ENCODE measurements around the gene TBC1D22A.

TBC1D22A gene

GRCh38 chr22:47101321-47101885 is 339.0 kb downstream of the TBC1D22A start:
- no peak overlapping the region for H3K4me3 ChIP-seq (ENCODE audit: low read length)
- DNase-seq (ENCODE audit: low read depth), result no peak
- TF ChIP-seq CTCF (IDR thresholded peaks at IDR 0.05; ENCODE audit: insufficient read depth, low read depth, low read length, missing control alignments), result no peak

GRCh38 chr22:47102081-47102480 is 339.6 kb downstream of the TBC1D22A start:
- peak; percentile 30 for DNase-seq (ENCODE audit: low read depth)
- TF ChIP-seq CTCF (IDR thresholded peaks at IDR 0.05; ENCODE audit: insufficient read depth, low read depth, low read length, missing control alignments), result no peak
- H3K4me3 ChIP-seq (ENCODE audit: low read length), result no peak overlapping the region

- no peak for TF ChIP-seq CTCF (IDR thresholded peaks at IDR 0.05; ENCODE audit: insufficient read depth, low read depth, low read length, missing control alignments)
- no peak for DNase-seq (ENCODE audit: low read depth)
- H3K4me3 ChIP-seq (ENCODE audit: low read length), result no peak overlapping the region
Observed at GRCh38 chr22:47102648-47103047, 340.2 kb downstream of the TBC1D22A start.

- no peak for TF ChIP-seq CTCF (IDR thresholded peaks at IDR 0.05; ENCODE audit: insufficient read depth, low read depth, low read length, missing control alignments)
- no peak for DNase-seq (ENCODE audit: low read depth)
- H3K4me3 ChIP-seq (ENCODE audit: low read length), result no peak overlapping the region
Observed at GRCh38 chr22:47105085-47105484, 342.6 kb downstream of the TBC1D22A start.

- TF ChIP-seq CTCF (IDR thresholded peaks at IDR 0.05; ENCODE audit: insufficient read depth, low read depth, low read length, missing control alignments), result no peak
- no peak overlapping the region for H3K4me3 ChIP-seq (ENCODE audit: low read length)
- no peak for DNase-seq (ENCODE audit: low read depth)
Observed at GRCh38 chr22:47106806-47107205, 344.4 kb downstream of the TBC1D22A start.

- no peak overlapping the region for H3K4me3 ChIP-seq (ENCODE audit: low read length)
- no peak for TF ChIP-seq CTCF (IDR thresholded peaks at IDR 0.05; ENCODE audit: insufficient read depth, low read depth, low read length, missing control alignments)
- peak; percentile 83 for DNase-seq (ENCODE audit: low read depth)
Observed at GRCh38 chr22:47107431-47107830, 345.0 kb downstream of the TBC1D22A start.

- DNase-seq (ENCODE audit: low read depth), result no peak
- TF ChIP-seq CTCF (IDR thresholded peaks at IDR 0.05; ENCODE audit: insufficient read depth, low read depth, low read length, missing control alignments), result no peak
- no peak overlapping the region for H3K4me3 ChIP-seq (ENCODE audit: low read length)
Observed at GRCh38 chr22:47110817-47111443, 348.5 kb downstream of the TBC1D22A start.

Measured in epithelial cell of esophagus (primary cell).